Mesendoderm (in vitro differentiated cells): ENCODE data around the gene ACSM6.
A peak's percentile ranks its signal among the peaks of the same experiment; 100 is the strongest.
"Not testable (repeated sequence)": the region's sequence is repeated elsewhere in the genome, so short reads cannot be mapped to it uniquely, and the experiment has no call there.

ENCODE experiments used
- DNase-seq: peaks from one replicate; pipeline ENCODE4 v3.0.0; 2013
- H2AK5ac ChIP-seq: 2 replicates; pipeline ENCODE4 v1.6.1; 2013; ENCODE audit warnings: low read length, inconsistent platforms
- H2BK120ac ChIP-seq: 2 replicates; pipeline ENCODE4 v1.6.1; 2013; ENCODE audit warnings: low read depth, mild to moderate bottlenecking, low read length, moderate library complexity, mixed read lengths
- H2BK15ac ChIP-seq: replicated peaks from 2 replicates; pipeline ENCODE4 v1.6.1; 2013; ENCODE audit warnings: low read depth, mild to moderate bottlenecking, moderate library complexity
- H2BK5ac ChIP-seq: 2 replicates; pipeline ENCODE4 v1.6.1; 2013; ENCODE audit warnings: low read length, inconsistent platforms
- H3K18ac ChIP-seq: 2 replicates; pipeline ENCODE4 v1.6.1; 2013; ENCODE audit warnings: mild to moderate bottlenecking, low read length, mixed read lengths
- H3K23ac ChIP-seq: one replicate; pipeline ENCODE4 v1.6.1; 2013; ENCODE audit warnings: low read length
- H3K27ac ChIP-seq: 2 replicates; pipeline ENCODE4 v1.5.1; 2013; ENCODE audit warnings: low read depth, mild to moderate bottlenecking, inconsistent platforms, low read length, moderate library complexity
- H3K27me3 ChIP-seq: 2 replicates; pipeline ENCODE4 v1.6.1; 2013; ENCODE audit warnings: low read length, control low read depth, mild to moderate bottlenecking, inconsistent platforms; ENCODE audit not compliant: insufficient read depth, poor library complexity
- H3K36me3 ChIP-seq: 2 replicates; pipeline ENCODE4 v1.6.1; 2013; ENCODE audit warnings: low read length, inconsistent platforms; ENCODE audit not compliant: control insufficient read depth, insufficient read depth
- H3K4ac ChIP-seq: one replicate; pipeline ENCODE4 v1.6.1; 2013; ENCODE audit warnings: low read depth, mild to moderate bottlenecking, low read length, moderate library complexity
- H3K4me1 ChIP-seq: 2 replicates; pipeline ENCODE4 v1.6.1; 2013; ENCODE audit warnings: low read depth, low read length, inconsistent platforms; ENCODE audit not compliant: control insufficient read depth
- H3K4me2 ChIP-seq: 2 replicates; pipeline ENCODE4 v1.6.1; 2013; ENCODE audit warnings: low read length
- H3K4me3 ChIP-seq: 2 replicates; pipeline ENCODE4 v1.5.1; 2013; ENCODE audit warnings: mild to moderate bottlenecking, low read length
- H3K56ac ChIP-seq: one replicate; pipeline ENCODE4 v1.6.1; 2013; ENCODE audit warnings: low read length
- H3K79me1 ChIP-seq: 2 replicates; pipeline ENCODE4 v1.6.1; 2013; ENCODE audit warnings: low read length, inconsistent platforms
- H3K79me2 ChIP-seq: 2 replicates; pipeline ENCODE4 v1.6.1; 2013; ENCODE audit warnings: mild to moderate bottlenecking, low read length; ENCODE audit not compliant: control insufficient read depth, insufficient read depth
- H3K9ac ChIP-seq: 2 replicates; pipeline ENCODE4 v1.6.1; 2013; ENCODE audit warnings: low read length, inconsistent platforms
- H4K5ac ChIP-seq: one replicate; pipeline ENCODE4 v1.6.1; 2013; ENCODE audit warnings: low read length
- H4K8ac ChIP-seq: one replicate; pipeline ENCODE4 v1.6.1; 2013; ENCODE audit warnings: low read depth, mild to moderate bottlenecking, control low read depth, low read length, moderate library complexity
- WGBS: extraction: QIAGEN DNeasy Blood & Tissue Kit; methylation state at CpG from one replicate; pipeline ENCODE4 v1.1.7; 2013; ENCODE audit warnings: low lambda C conversion rate, missing lambda C conversion rate; ENCODE audit not compliant: insufficient coverage; ENCODE audit errors: extremely low coverage; 5-methylcytosine and 5-hydroxymethylcytosine counted together

Gene ACSM6

DNA sequence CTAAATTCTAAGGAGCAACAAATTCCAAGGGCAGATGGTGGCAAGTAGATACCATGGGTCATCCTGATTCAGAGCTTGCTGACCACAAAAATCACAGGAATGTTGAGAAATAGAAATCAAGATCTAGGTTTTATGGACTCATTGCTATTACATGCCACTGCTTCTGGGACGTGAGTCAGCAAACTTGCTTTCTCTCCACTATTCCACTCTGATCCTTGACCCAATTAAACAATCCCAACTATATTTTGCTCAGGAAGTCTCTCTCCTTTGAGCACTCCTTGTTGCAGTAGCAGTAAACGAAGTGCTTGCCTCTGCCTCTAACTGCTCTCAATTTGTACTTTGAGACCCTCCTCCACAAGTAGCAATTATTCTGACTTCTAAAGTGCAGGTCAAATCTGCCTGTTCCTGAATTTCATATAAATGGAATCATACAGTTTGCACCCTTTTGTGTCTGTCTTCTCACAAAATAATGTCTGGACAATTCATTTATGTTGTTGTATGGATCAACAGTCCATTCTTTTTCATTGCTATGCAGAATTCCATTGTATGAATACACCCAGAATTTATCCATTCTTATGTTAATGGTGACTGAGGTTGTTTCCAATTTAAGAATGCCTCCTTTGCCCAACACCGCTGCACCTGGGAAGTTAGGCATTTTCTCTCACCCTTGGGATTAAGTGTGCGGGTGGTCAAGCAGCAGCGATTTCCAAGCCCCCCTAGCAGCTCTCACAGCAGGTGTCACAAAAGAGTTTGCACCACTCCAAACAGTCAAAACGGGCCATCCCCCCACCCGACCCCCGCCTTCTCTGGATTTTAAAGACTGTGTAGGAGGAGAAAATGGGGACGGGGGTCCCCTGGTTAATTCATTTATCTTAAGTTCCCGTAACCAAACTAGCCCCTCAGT, 35.9 kb downstream of the ACSM6 start:
- peak overlapping the region; percentile 74 for H3K9ac ChIP-seq
- H3K56ac ChIP-seq: peak overlapping the region; percentile 84
- no CpG with 5 or more reads among the region's 10 CpGs for WGBS
- H3K18ac ChIP-seq: peak overlapping the region; percentile 99
- H2BK5ac ChIP-seq: peak overlapping the region; percentile 59
- no peaks in the 10 kb centered on the region for H3K36me3 ChIP-seq
- H3K4me1 ChIP-seq: peaks cover 6% of the 10 kb centered on the region
- no peaks in the 10 kb centered on the region for H3K79me1 ChIP-seq
- no peaks in the 10 kb centered on the region for H3K79me2 ChIP-seq
- H4K5ac ChIP-seq: no peak overlapping the region
- H2BK120ac ChIP-seq: peak overlapping the region; percentile 96
- no peak overlapping the region for H2AK5ac ChIP-seq
- peak overlapping the region; percentile 34 for H3K4me3 ChIP-seq
- peak overlapping the region; percentile 92 for H3K4ac ChIP-seq
- DNase-seq: peak; percentile 96
- peak overlapping the region; percentile 57 for H2BK15ac ChIP-seq
- H3K4me2 ChIP-seq: peak overlapping the region; percentile 35
- H3K27me3 ChIP-seq: no peaks in the 10 kb centered on the region
- H3K23ac ChIP-seq: no peak overlapping the region
- H3K27ac ChIP-seq: peak overlapping the region; percentile 91
- peak overlapping the region; percentile 94 for H4K8ac ChIP-seq

DNA sequence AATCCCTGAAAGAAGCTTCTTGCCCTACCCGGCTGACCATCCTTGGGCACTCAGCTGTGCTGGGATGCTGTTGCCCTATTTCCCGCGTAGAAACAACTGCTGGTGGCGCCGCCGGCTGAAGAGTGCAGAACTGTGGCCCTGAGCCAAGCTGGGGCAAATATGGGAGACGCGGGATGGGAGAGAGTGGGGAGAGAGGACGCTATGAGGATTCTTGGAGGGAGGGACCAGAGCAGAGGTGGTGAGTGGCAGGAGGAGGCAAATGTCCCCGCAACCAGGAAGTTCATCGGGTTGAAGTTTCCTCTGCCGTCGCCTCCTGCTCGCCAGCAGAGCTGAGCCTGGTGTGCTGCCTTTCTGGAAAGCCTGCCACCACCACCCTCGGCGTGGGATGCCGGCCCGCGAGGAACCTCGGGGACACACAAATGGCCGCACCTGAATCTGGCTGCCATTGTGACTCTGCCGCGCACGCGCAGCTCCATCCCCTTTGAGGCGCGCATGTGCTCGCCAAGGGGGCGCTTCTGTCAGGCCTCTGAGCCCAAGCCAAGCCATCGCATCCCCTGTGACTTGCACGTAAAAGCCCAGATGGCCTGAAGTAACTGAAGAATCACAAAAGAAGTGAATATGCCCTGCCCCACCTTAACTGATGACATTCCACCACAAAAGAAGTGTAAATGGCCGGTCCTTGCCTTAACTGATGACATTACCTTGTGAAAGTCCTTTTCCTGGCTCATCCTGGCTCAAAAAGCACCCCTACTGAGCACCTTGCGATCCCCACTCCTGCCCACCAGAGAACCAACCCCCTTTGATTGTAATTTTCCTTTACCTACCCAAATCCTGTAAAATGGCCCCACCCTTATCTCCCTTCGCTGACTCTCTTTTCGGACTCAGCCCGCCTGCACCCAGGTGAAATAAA, 36.9 kb downstream of the ACSM6 start:
- no CpG with 5 or more reads among the region's 36 CpGs for WGBS
- H3K27ac ChIP-seq: peak overlapping the region; percentile 91
- H3K79me1 ChIP-seq, H2BK15ac ChIP-seq, H3K4me1 ChIP-seq, H3K36me3 ChIP-seq, H2AK5ac ChIP-seq, H3K23ac ChIP-seq, H3K27me3 ChIP-seq, H3K79me2 ChIP-seq, H4K5ac ChIP-seq: not testable (repeated sequence)
- peak; percentile 96 for DNase-seq
- H2BK120ac ChIP-seq: peak overlapping the region; percentile 18
- H3K4me2 ChIP-seq: peak overlapping the region; percentile 35
- H3K4ac ChIP-seq: peak overlapping the region; percentile 92
- peak overlapping the region; percentile 34 for H3K4me3 ChIP-seq
- peak overlapping the region; percentile 84 for H3K56ac ChIP-seq
- peak overlapping the region; percentile 74 for H3K9ac ChIP-seq
- H4K8ac ChIP-seq: peak overlapping the region; percentile 17
- peak overlapping the region; percentile 59 for H2BK5ac ChIP-seq
- peak overlapping the region; percentile 92 for H3K18ac ChIP-seq

DNA sequence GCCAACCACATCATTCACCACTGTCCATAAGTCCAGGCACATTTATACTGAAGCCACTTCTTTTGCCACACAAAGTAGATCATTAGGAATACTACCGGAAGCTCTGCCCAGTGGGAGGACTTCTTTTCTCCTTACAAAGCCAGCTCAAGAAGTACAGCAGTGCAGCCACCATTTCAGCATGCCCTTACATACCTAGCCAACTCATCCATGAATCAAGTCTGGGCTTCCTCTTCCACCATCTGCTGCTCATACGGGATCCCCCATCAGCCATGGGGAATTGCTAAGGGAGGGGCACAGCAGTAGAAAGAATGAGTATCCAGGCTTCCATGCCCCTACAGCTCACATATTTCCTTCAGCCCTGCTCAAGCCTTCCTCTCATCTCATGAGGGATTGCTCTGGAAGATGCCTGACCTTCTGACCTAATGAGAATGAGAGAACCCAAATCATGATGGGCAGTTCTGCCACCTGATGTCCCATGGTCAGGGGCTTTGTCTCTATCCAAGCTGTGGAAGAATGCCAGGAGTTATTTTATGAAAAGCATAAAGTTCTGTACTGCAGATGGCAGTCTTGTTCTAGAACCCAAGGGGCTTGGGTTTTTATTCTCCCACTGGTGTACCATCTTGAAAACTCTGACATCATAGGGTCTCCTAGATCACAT, 39.5 kb downstream of the ACSM6 start:
- peaks cover 1% of the 10 kb centered on the region for H3K4me1 ChIP-seq
- H3K36me3 ChIP-seq: peaks cover 7% of the 10 kb centered on the region
- H4K8ac ChIP-seq: no peak overlapping the region
- no peak overlapping the region for H3K18ac ChIP-seq
- no peak overlapping the region for H3K23ac ChIP-seq
- no peak overlapping the region for H2BK15ac ChIP-seq
- H3K79me2 ChIP-seq: no peaks in the 10 kb centered on the region
- H2BK5ac ChIP-seq: no peak overlapping the region
- H3K9ac ChIP-seq: no peak overlapping the region
- no peak overlapping the region for H3K56ac ChIP-seq
- no peak overlapping the region for H2AK5ac ChIP-seq
- H2BK120ac ChIP-seq: no peak overlapping the region
- no peak overlapping the region for H3K4me3 ChIP-seq
- H3K4me2 ChIP-seq: no peak overlapping the region
- H3K27me3 ChIP-seq: no peaks in the 10 kb centered on the region
- DNase-seq: no peak
- no peak overlapping the region for H3K4ac ChIP-seq
- WGBS: no CpG with 5 or more reads among the region's 2 CpGs
- H4K5ac ChIP-seq: no peak overlapping the region
- H3K27ac ChIP-seq: no peak overlapping the region
- H3K79me1 ChIP-seq: no peaks in the 10 kb centered on the region

DNA sequence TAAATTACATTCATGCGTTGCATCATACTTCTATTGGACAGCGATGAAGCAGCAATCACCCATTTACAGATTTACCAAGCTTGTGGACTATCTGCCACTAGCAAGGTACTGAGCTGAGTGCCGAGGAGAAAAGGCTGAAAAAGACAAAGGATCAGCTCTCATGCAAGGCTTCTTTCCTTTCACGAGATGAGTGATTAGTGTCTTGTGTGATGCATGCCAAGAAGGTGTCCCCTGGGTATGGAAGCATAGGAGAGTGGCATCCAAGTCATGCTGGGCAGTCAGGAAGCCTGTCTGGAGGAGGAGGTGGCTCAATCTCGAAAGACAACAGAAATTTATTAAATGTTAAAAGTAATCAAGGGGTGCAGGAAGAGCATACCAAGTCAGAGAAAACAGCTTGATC, 40.9 kb downstream of the ACSM6 start:
- Histone ChIP-seq H3K18ac (no peak overlapping the region), H2BK5ac (no peak overlapping the region), H2BK120ac (no peak overlapping the region), H3K23ac (no peak overlapping the region), H3K4ac (no peak overlapping the region), H3K79me1 (no peaks in the 10 kb centered on the region), H3K4me2 (no peak overlapping the region), H3K27ac (no peak overlapping the region), H4K5ac (no peak overlapping the region), H3K4me3 (no peak overlapping the region), H4K8ac (no peak overlapping the region), H3K79me2 (no peaks in the 10 kb centered on the region), H3K9ac (no peak overlapping the region), H2BK15ac (no peak overlapping the region), H3K36me3 (peaks cover 7% of the 10 kb centered on the region), H3K56ac (no peak overlapping the region), H3K27me3 (no peaks in the 10 kb centered on the region), H2AK5ac (no peak overlapping the region), H3K4me1 (no peaks in the 10 kb centered on the region)
- DNase-seq: no peak
- WGBS: no CpG with 5 or more reads among the region's 5 CpGs

DNA sequence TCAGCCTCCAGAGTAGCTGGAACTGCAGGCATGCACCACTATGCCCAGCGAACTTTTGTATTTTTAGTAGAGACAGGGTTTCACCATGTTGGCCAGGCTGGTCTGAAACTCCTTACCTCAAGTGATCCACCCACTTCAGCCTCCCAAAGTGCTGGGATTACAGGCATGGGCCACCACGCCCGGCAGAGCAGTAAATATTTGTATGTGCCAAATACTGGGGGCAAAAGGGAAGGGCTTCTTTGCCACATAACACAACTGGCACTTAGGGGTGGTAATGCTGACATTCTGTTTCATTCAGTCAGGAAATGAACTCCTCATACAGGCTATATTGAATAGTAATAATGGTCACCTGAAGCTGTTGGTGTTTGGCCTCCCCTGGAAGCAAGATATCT, 41.6 kb downstream of the ACSM6 start:
- Histone ChIP-seq H3K56ac (no peak overlapping the region), H3K4ac (no peak overlapping the region), H3K79me2 (no peaks in the 10 kb centered on the region), H2AK5ac (no peak overlapping the region), H3K27me3 (no peaks in the 10 kb centered on the region), H4K5ac (no peak overlapping the region), H3K4me3 (no peak overlapping the region), H3K4me2 (no peak overlapping the region), H3K27ac (no peak overlapping the region), H3K18ac (no peak overlapping the region), H2BK120ac (no peak overlapping the region), H3K79me1 (peaks cover 3% of the 10 kb centered on the region), H3K23ac (no peak overlapping the region), H3K9ac (no peak overlapping the region), H2BK5ac (no peak overlapping the region), H4K8ac (no peak overlapping the region), H2BK15ac (no peak overlapping the region), H3K4me1 (no peaks in the 10 kb centered on the region), H3K36me3 (peaks cover 10% of the 10 kb centered on the region)
- no peak for DNase-seq
- WGBS: no CpG with 5 or more reads among the region's 3 CpGs
